Hematopoietic multipotent progenitor cell treated with erythropoietin and hydrocortisone succinate and interleukin-3 and kit ligand, for 17 days (in vitro differentiated cells): Measurements from ENCODE around the gene RAVER1.
A peak's percentile ranks its signal among the peaks of the same experiment; 100 is the strongest.
"Not testable (repeated sequence)": the region's sequence is repeated elsewhere in the genome, so short reads cannot be mapped to it uniquely, and the experiment has no call there.

Experiments used
- DNase-seq: peaks from one replicate; pipeline ENCODE4 v3.0.0-alpha.2; 2015; ENCODE audit warnings: low spot score

RAVER1 gene

GRCh38 chr19:10344780-10345179 lies 11.5 kb upstream of the RAVER1 start:
- DNase-seq, result no peak

- no peak for DNase-seq
Observed at GRCh38 chr19:10343495-10343894, 10.2 kb upstream of the RAVER1 start.

- no peak for DNase-seq
Observed at GRCh38 chr19:10339977-10340376, 6.6 kb upstream of the RAVER1 start.

- DNase-seq, result no peak
Observed at GRCh38 chr19:10339380-10339960, 6.1 kb upstream of the RAVER1 start, which contains the start of gene ICAM3. Gene ICAM3 (minus strand): TSS chr19:10339624. CDS start chr19:10339614, 10 bp downstream.

GRCh38 chr19:10338940-10339339 lies 5.6 kb upstream of the RAVER1 start:
- DNase-seq, result no peak

- not testable (repeated sequence) for DNase-seq
Observed at GRCh38 chr19:10336725-10337124, 3.4 kb upstream of the RAVER1 start.

GRCh38 chr19:10335352-10335985 lies 2.1 kb upstream of the RAVER1 start:
- DNase-seq, result no peak

GRCh38 chr19:10334588-10335351 lies 1.4 kb upstream of the RAVER1 start:
- peak; percentile 24 for DNase-seq

- DNase-seq, result no peak
Observed at GRCh38 chr19:10333758-10334587, 644 bp upstream of the RAVER1 start.

- no peak for DNase-seq
Observed at GRCh38 chr19:10332158-10332964, 968 bp downstream of the RAVER1 start.

- no peak for DNase-seq
Observed at GRCh38 chr19:10329555-10329954, 3.8 kb downstream of the RAVER1 start.

- DNase-seq, result no peak
Observed at GRCh38 chr19:10328558-10329429, 4.5 kb downstream of the RAVER1 start.

- no peak for DNase-seq
Observed at GRCh38 chr19:10327793-10328192, 5.5 kb downstream of the RAVER1 start.

GRCh38 chr19:10325732-10326131 lies 7.6 kb downstream of the RAVER1 start:
- DNase-seq, result no peak

- no peak for DNase-seq
Observed at GRCh38 chr19:10321874-10322835, 11.2 kb downstream of the RAVER1 start.

- DNase-seq, result no peak
Observed at GRCh38 chr19:10321417-10321797, 11.9 kb downstream of the RAVER1 start.

GRCh38 chr19:10320602-10321416 lies 12.5 kb downstream of the RAVER1 start:
- DNase-seq, result no peak
